A673 (cell line): ENCODE measurements around the gene SLC20A1. TPM values are rescaled to one million over a fixed set of nuclear protein-coding genes. Genes with fewer than 3 reads are reported as not detected.

Source experiments
- BruUV-seq: library from RNA; stranded (reverse); fragments of 400-500 nt; replicated peaks from 2 replicates; lab custom pipeline; 2021; lab: Mats Ljungman, UMichigan
- CTCF ChIA-PET: fragments of 300-600 bp; sonication (Branson Sonifier 250); formaldehyde crosslinking; loops from one replicate; lab custom pipeline; 2022; ENCODE audit warnings: antibody characterized with exemption; lab: Charles Lee
- POLR2A ChIA-PET: fragments of 300-600 bp; sonication (Branson Sonifier 250); formaldehyde crosslinking; loops from one replicate; lab custom pipeline; 2022; ENCODE audit warnings: antibody characterized with exemption; ENCODE audit not compliant: low non-redundant PET; lab: Charles Lee
- DNase-seq: peaks from one replicate; pipeline ENCODE4 v3.0.0-alpha.2; 2015; ENCODE audit warnings: low spot score
- H3K27ac ChIP-seq: fragments of 200-600 bp; sonication (generic); 2 replicates; pipeline ENCODE4 v1.5.1; 2016; ENCODE audit warnings: mixed run types, low read depth, mild to moderate bottlenecking, mixed read lengths, antibody characterized with exemption, low read length; ENCODE audit not compliant: poor library complexity, severe bottlenecking
- H3K27me3 ChIP-seq: fragments of 200-600 bp; sonication (generic); replicated peaks from 2 replicates; pipeline ENCODE4 v1.6.1; 2017; ENCODE audit warnings: mixed run types, low read depth, mild to moderate bottlenecking, mixed read lengths, antibody characterized with exemption, low read length; ENCODE audit not compliant: insufficient read depth, poor library complexity
- H3K36me3 ChIP-seq: fragments of 200-600 bp; sonication (generic); 2 replicates; pipeline ENCODE4 v1.6.1; 2016; ENCODE audit warnings: mixed run types, mild to moderate bottlenecking, mixed read lengths, antibody characterized with exemption, low read length; ENCODE audit not compliant: insufficient read depth, poor library complexity, severe bottlenecking
- H3K4me1 ChIP-seq: fragments of 200-600 bp; sonication (generic); 2 replicates; pipeline ENCODE4 v1.6.1; 2017; ENCODE audit warnings: mixed run types, mild to moderate bottlenecking, mixed read lengths, antibody characterized with exemption, low read length; ENCODE audit not compliant: insufficient read depth, poor library complexity, severe bottlenecking
- H3K4me3 ChIP-seq: fragments of 200-600 bp; sonication (generic); 2 replicates; pipeline ENCODE4 v1.5.1; 2016; ENCODE audit warnings: low read depth, mixed run types, mild to moderate bottlenecking, mixed read lengths, low read length; ENCODE audit not compliant: poor library complexity, severe bottlenecking
- H3K9me3 ChIP-seq: fragments of 200-600 bp; sonication (generic); 2 replicates; pipeline ENCODE4 v1.6.1; 2016; ENCODE audit warnings: mixed run types, low read depth, mild to moderate bottlenecking, mixed read lengths, antibody characterized with exemption, low read length; ENCODE audit not compliant: poor library complexity, severe bottlenecking
- CTCF ChIP-seq: fragments of 300-800, 200-600 bp; sonication (generic); conservative IDR thresholded peaks from 2 replicates; pipeline ENCODE4 v1.5.1; 2017; ENCODE audit warnings: low read depth, mild to moderate bottlenecking, antibody characterized with exemption, low read length, moderate library complexity, mixed read lengths
- EZH2 ChIP-seq: fragments of 200-600 bp; sonication (generic); IDR thresholded peaks from 2 replicates; pipeline ENCODE4 v1.6.1; 2017; ENCODE audit warnings: borderline replicate concordance, low read depth, mild to moderate bottlenecking, mixed read lengths, antibody characterized with exemption, low read length; ENCODE audit not compliant: poor library complexity, severe bottlenecking
- intact Hi-C: fragments of 100-400 bp; cut with micrococcal nuclease; formaldehyde crosslinking; loops from one replicate; pipeline ENCODE4 v1.10.0; 2022; ENCODE audit not compliant: unreplicated experiment
- total RNA-seq: library from RNA; stranded (reverse); gene quantifications from 2 replicates; pipeline ENCODE4 v1.2.3, GENCODE V29; 2021

SLC20A1 gene
- total RNA-seq, 1 experiment from 2014 or later, result 148 TPM

GRCh38 chr2:112626604-112627059, 19.1 kb upstream of the SLC20A1 start:
- POLR2A ChIA-PET, result interaction anchor here (0.6 to 0.7 kb wide), 2 partner anchors 10 to 574 kb away, joined by 3 read pairs; no protein-coding TSS in a partner anchor
- no TSS peak for BruUV-seq
- DNase-seq, result peak; percentile 71
- no peak overlapping the region for H3K27ac ChIP-seq
- intact Hi-C loops, result loop anchor here (1.0 to 5.0 kb wide), 3 partner anchors 64 to 331 kb away; no protein-coding TSS in a partner anchor
- no peaks in the 10 kb centered on the region for H3K36me3 ChIP-seq
- H3K4me3 ChIP-seq, result no peak overlapping the region
- CTCF ChIA-PET, result interaction anchor here (0.5 to 1.7 kb wide), 7 partner anchors 19 to 332 kb away, joined by 3 to 9 read pairs (median 4); partner anchors contain the start of gene SLC20A1
- no peaks in the 10 kb centered on the region for H3K27me3 ChIP-seq
- TF ChIP-seq CTCF (peak; percentile 93), EZH2 (no peak)
- H3K9me3 ChIP-seq, result no peaks in the 10 kb centered on the region
- peaks cover 10% of the 10 kb centered on the region for H3K4me1 ChIP-seq

- POLR2A ChIA-PET, result interaction anchor here (0.7 kb wide), 2 partner anchors 9 to 18 kb away, joined by 3 to 21 read pairs; no protein-coding TSS in a partner anchor
- no peaks in the 10 kb centered on the region for H3K36me3 ChIP-seq
- CTCF ChIA-PET, result interaction anchor here (1.2 to 1.7 kb wide), 4 partner anchors 18 to 314 kb away, joined by 3 to 9 read pairs (median 4); partner anchors contain the start of gene SLC20A1
- peaks cover 6% of the 10 kb centered on the region for H3K4me1 ChIP-seq
- peak; percentile 53 for DNase-seq
- no peak overlapping the region for H3K4me3 ChIP-seq
- H3K9me3 ChIP-seq, result no peaks in the 10 kb centered on the region
- intact Hi-C loops, result loop anchor here (1.0 to 5.0 kb wide), 3 partner anchors 63 to 330 kb away; no protein-coding TSS in a partner anchor
- H3K27ac ChIP-seq, result no peak overlapping the region
- TF ChIP-seq CTCF (no peak), EZH2 (no peak)
- BruUV-seq, result no TSS peak
- no peaks in the 10 kb centered on the region for H3K27me3 ChIP-seq
Measured at GRCh38 chr2:112627060-112628040, 18.4 kb upstream of the SLC20A1 start.

GRCh38 chr2:112629224-112629623, 16.5 kb upstream of the SLC20A1 start:
- DNase-seq, result no peak
- intact Hi-C loops, result loop anchor here (5.0 kb wide), 1 partner anchor 328 kb away; no protein-coding TSS in a partner anchor
- Histone ChIP-seq H3K9me3 (no peaks in the 10 kb centered on the region), H3K4me1 (peaks cover 6% of the 10 kb centered on the region), H3K36me3 (no peaks in the 10 kb centered on the region), H3K4me3 (no peak overlapping the region), H3K27me3 (no peaks in the 10 kb centered on the region), H3K27ac (no peak overlapping the region)
- CTCF ChIA-PET, result no interaction called here
- no peak for TF ChIP-seq CTCF
- TF ChIP-seq EZH2, result no peak
- BruUV-seq, result no TSS peak
- POLR2A ChIA-PET, result no interaction called here
